GM10847 (cell line): ENCODE data around the gene CYBC1.

Experiments
- POLR2A ChIP-seq: IDR thresholded peaks from 2 replicates; pipeline ENCODE4 v1.6.1; 2011; ENCODE audit not compliant: insufficient read length; ENCODE audit errors: extremely low read depth

Gene CYBC1

DNA sequence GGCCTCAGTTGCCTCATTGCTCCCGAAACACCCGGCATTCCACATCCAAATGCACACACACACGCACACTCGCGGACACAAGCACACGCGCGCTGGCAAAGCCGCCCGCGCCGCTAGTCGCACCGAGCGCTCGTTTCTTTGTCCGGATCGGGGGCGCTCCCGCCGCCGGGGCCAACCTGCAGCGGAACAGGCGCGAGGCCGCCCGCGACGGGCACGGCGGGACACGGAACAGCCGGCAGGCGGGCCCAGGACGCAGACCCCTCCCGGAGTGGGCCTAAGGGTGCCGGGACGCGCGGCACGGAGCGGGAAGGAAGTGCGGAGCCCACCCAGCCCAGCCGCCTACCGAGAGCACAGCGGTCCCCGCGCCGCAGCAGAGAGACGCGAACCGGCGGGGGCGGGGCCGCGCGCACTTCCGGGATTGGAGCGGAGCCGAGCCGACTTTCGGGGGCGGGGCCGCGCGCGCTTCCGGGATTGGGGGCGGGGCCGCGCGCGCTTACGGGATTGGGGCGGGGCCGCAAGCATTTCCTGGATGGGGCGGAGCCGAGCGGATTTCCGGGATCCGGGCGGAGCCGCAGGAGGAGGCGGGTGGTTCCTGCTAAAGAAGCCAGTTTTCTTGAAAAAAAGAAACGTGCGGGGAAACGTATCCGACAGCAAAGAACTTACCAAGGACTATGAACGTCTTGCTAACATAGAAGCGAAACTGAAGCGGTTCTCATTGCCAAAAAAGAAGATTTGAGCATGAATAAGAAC lies at the start of gene CYBC1:
Gene CYBC1 (minus strand): TSS at position 396 of the 750 bp plus-strand sequence. CDS start 1,498 bp downstream, outside the sequence.
- TF ChIP-seq POLR2A: peak; percentile 92

DNA sequence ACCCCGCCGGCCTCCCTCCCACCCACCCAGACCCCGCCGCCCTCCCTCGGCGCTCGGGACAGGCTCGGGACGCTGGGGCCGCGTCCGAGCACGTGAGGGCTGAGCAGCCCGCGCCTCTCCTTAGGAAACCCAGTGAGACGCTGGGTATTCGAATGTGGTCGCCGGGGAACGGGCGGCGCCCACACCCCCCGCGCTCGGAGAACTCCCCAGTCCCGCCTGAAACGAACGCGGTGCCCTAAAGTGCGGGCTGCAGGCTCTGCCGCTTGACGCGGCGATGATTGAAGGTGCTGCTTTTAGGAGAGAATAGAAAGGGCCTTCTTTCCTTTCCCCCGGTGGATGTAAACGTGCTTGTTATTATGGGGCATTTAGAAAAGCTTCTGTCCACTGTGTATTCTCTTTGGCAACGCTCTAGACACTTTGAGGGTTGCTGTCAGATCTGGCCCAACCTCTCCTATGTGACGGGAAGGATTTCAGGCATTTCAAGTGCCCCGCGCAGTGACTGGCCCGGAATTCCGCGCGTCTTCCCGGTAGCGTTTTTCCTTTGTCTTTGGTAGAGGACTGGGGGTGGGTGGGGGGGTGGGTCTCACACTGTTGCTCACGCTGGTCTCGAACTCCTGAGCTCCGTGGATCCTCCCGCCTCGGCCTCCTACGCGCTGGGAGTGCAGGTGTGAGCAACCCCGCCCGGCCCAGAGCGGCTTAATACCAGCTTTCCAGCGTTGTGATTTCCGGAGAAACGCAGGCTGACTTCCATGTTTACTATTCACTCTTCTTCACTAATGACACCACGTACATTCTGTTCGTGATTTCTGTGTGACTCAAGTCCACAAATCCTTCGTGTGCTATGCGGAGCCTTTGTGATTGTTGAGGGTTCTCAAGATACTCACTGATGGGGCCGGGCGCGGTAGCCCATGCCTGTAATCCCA lies 47.2 kb upstream of the CYBC1 start:
- TF ChIP-seq POLR2A: no peak

DNA sequence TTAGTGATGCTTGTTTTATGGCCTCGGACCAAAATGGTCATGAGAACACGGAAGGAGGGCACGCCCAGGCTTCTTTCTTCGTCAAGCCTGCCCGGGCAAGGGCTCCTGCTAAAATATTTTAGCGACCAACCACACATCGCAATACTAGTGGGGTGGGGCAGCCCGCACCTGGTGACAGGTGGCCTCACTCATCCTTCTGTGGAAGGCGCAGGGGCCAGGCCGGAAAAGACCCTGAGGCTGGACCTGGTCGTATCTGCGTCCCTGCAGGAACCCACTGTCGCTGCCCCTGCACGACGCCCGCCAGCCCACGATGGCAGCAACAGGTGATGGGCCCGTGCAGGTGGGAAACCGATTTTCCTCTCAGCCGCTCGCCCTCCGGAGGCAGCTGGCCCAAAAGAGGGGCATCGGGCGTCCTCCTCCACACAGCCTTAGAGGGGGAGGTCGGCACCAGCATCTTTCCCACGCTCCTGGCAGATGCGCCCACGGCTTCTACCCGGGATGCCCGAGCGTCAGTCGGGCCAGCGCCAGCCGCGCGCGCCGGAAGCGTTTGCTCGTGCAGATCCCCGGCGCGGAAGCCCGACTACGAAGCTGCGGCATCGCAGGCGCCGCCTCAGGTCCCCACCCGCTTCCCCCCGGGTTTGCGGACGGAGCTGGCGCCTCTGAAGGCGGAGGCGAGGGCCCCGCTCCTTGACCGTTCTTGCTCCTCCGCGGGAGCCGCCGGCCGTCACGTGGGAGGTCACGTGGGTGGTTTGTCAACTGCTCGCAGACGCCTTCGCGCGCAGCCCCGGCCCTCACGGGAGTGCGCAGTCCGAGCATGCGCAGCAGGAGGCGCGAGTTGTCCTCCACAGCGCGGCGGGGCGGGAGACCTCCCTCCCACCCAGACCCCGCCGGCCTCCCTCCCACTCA lies 46.2 kb upstream of the CYBC1 start:
- peak; percentile 44 for TF ChIP-seq POLR2A

DNA sequence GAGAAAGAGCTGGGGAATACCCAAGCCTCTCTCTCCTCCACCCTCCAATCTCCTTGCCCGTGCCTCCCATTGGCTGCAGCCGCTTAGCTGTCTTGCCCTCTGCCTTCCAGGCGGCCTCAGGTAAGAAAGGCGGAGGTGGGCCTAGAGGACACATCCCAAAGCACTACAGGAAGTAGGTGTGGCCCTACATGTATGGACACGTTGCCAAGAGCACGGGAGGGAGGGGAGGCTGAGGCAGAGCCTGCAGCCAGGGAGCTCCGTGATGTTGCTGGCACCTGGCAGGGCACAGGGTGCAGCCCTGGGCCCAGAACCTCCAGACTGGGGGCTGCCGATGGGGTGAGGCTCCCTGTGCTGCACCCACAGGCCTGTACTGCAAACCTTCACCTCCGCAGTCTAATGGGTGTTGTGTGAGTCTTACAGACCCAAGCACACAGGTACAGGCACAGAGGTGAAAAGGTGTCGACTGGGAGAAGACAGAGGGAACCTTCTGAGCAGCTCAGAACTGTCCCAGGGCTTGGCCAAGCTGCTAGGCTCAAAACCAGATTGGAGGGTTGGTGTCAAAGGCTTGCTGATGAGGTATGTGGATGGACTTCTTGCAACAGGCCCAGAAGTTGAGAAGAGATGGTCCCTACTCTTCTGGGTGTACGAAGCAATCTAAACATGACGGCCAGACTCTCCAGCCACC lies 45.4 kb upstream of the CYBC1 start:
- no peak for TF ChIP-seq POLR2A

DNA sequence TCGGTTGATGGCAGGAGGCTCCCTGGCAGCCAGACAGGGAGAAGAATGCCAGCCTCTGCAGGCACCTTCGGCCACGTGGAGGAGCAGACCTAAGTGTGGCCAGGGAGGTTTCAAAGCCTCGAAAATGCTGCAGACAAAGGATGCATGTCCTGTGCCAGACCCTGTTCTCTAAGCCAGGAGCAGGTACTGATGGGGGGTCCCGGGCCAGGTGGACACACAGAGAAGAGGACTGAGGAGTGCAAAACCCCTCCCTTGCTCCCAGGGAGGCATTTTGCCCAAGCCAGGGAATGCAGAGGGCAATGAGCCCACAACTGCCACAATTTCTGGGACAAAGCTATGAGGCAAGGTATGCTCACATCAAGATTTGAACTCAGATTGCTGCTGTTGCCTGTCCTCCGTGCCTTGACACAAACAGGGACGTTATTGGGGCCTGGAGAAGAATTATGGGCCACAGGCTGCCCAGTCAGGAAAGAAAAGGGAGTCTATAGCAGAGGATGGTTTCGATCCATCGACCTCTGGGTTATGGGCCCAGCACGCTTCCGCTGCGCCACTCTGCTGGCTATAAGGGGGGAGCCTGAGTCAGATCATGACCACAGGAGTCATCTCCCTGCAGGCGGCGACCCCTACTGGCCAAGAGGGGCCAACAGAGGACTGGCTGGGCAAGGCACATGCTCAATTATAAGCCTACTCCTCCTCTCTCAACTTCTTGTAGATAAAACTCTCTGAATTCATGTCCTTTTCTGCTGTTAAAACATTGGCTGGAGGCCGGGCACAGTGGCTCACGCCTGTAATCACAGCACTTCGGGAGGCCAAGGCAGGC lies 43.9 kb upstream of the CYBC1 start:
- TF ChIP-seq POLR2A: no peak

DNA sequence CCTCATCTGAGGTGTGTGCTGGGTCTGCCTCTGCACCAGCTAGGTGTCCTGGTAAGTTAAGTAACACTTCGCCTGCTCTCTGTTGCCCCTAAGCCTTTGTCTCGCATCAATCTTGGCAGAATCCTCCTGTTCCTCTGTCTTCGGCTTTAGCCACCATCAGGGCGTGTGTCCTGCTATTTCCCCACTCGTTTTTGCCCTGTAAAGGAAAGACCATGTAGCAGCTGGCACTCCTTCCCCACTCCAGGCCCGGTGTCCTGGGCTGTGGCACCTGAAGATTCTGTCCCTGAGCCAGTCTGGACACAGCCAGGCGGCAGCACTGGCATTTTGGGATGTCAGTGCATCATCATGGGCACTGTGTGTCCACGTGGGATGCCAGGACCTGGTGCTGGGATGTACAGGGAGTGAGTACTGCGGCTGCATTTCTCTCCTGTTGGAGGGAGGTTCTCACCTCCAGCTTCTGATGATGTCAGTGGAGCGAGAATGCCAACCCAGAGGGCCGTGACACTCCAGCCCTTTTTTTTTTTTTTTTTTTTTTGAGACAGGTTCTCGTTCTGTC lies 42.8 kb upstream of the CYBC1 start:
- no peak for TF ChIP-seq POLR2A

DNA sequence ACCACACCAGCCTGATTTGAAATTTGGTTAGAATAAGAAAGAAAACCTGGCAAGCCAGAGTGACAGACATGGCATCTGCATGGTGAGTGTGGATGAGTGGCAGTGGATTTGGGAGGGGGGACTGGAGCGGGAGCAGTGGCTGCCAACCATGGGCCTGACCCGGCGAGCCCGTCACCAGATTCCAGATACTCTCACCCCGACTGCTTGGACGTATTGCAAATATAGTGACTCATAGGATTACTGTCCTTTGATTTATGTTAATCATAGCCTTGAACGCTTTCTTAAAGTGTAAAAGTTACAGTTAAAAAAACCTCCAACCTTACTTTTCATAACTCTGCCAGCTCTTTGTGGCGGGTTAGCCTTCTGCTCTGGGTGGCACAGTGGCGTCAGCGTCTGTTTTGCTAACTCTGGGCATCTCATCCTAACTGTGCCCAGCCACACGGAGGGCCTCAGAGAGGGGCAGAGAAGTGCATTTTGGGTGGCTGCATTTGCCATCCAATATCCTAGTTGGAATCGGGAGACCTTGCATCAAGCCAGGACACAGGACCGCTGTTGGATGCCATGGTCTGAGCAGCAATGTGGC lies 42.2 kb upstream of the CYBC1 start:
- no peak for TF ChIP-seq POLR2A

DNA sequence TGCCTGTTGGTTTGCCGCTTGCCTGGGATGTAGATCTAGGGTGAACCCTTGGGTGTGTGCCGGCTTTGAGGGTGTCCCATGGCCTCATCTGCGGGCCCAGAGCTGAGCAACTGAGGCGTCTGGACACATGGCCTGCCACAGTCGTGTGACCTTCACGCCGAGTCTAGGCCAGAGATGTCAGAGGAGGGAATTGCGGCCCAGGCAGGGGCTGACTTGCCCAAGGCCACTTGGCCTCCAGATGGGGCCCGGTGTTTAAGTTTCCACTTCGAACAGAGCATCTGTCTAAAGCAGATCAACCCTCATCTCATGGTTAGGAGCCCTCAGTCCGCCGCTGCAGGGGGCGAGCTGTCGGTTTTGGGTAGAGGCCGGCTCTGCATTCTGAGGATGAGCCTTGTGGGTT lies 41.0 kb upstream of the CYBC1 start:
- TF ChIP-seq POLR2A: no peak

DNA sequence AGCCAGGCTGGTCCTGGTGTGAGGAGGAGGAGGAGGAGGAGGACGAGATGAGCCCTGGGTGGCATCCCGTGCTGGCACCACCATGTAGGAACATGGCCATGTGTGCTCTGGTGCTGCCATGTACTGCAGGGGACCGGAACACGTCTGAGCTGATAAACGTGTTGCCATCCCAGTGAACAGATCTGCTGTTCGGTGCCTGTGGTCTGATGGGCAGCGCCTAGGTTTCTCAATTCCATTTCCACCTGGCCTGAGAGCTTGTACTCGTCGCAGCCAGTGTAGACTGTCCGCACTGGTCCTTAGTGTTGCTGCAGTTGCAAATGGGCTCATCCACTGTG lies 40.6 kb upstream of the CYBC1 start:
- no peak for TF ChIP-seq POLR2A

DNA sequence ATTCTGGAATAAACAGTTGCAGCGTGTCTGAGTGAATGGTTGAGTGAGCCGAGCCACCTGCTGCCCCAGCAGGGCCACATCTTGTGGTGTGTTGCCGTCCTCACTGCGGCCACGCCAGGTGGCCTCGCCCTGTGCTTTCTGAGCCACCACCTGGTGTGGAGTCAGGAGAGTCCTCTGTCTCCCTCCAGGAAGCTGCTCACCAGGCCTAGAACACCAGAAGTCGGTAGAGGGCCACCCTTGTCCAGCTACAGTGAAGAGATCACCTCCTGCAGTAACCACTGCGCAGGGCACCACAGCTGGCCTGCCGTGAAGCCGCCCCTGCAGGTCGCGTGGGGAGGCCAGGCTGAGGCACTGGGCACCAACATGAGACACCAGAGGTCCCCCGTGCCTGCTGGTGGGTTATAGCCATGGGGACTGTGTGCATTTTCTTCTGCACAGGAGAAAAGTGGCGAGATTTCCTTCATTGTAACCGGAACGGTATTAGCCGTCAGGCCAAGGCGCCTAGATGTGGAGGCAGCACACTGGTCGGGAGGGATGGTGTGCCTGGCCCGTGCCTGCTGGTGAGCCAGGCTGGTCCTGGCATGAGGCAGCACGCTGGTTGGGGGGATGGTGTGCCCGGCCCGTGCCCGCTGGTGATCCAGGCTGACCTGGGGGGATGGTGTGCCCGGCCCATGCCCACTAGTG lies 40.1 kb upstream of the CYBC1 start:
- TF ChIP-seq POLR2A: no peak

DNA sequence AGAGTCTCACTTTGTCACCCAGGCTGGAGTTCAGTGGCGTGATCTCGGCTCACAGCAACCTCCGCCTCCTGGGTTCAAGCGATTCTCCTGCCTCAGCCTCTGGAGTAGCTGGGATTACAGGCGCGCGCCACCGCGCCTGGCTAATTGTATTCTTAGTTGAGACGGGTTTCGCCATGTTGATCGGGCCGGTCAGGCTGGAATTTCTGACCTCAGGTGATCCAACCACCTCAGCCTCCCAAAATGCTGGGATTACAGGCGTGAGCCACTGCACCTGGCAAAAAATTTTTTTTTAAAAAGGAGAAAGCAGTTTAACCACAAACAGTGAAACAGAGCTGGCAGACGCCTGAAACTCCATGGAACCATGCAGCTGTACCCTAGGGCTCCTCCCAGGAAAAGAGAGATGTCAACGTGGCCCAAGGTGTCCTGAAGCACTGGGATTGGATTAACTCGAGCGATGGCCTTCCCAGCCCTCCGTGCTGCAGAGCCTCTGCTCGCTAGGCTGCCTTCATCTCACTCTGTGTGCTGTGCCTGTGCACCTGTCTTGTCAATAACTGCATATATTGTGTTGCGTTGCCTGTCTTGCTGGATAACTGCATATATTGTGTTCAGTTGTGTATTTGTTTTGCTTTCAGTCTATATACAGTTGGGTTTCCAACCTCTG lies 39.4 kb upstream of the CYBC1 start:
- TF ChIP-seq POLR2A: no peak

DNA sequence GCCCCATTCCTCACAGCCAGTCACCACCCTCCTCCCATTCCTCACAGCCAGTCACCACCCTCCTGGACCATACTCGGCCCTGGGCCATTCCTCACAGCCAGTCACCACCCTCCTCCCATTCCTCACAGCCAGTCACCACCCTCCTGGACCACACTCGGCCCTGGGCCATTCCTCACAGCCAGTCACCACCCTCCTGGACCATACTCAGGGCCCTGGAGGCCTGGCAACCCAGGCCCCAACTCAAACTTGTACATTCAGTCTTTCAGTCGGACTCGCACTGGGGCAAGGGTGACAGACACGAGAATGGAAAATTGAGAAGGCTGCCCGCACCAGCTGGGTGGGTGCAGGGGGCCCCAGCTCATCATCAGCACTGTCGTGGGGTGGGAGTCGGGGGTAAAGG lies 38.6 kb upstream of the CYBC1 start:
- no peak for TF ChIP-seq POLR2A

DNA sequence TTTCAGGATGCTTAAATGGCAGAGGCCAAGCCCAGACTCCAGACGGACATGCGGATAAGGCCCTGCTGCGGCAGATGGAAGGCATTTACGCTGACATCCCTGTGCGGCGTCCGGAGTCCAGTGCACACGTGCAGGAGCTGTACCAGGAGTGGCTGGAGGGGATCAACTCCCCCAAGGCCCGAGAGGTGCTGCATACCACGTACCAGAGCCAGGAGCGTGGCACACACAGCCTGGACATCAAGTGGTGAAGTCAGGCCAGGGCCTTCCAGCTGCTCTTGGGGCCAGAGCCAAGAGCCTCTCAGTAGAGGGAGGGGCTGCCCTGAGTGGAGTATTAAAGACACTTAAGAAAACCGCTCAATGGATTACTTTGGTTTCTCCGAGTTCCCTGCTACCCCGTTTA lies 37.4 kb upstream of the CYBC1 start:
- no peak for TF ChIP-seq POLR2A
